ENCODE measurements around the gene MBD3L5. TPM values are rescaled to one million over a fixed set of nuclear protein-coding genes. Genes with fewer than 3 reads are reported as not detected.
"Not testable (repeated sequence)": the region's sequence is repeated elsewhere in the genome, so short reads cannot be mapped to it uniquely, and the experiment has no call there.

The MBD3L5 gene
- polyA plus RNA-seq, 3 donors = not detected

DNA sequence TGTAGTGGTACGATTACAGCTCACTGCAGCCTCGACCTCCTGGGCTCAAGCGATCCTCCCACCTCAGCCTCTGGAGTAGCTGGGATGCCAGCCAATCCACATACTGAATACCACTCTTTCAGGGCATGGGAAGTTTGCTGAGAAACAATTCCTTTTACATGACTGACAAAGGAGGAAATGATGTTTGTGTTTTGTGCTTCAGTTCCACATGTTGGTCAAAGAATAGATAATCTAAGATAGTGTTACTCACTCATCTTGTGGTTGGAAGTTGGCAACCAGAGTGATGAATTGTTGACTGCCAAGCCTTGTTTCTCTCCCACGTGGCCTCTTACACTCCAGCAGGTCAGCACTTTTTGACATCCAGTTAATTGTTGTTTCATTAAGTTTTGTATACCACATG is 16.7 kb upstream of the MBD3L5 start:
- Histone ChIP-seq H3K9me3 (replicated peaks in 1 of 2; ENCODE audit: control insufficient read depth in 1 of 2, insufficient read depth in 1 of 2, low read length in 2 of 2) (no peaks in the 10 kb centered on the region), H3K79me2 (ENCODE audit: insufficient read depth, low read length) (no peaks in the 10 kb centered on the region), H4K20me1 (ENCODE audit: insufficient read depth, low read length) (no peaks in the 10 kb centered on the region), H3K4me3 (replicated peaks in 1 of 3; ENCODE audit: low read depth in 2 of 3, low read length in 3 of 3) (no peak overlapping the region), H3K27me3 (ENCODE audit: control insufficient read depth in 2 of 2, insufficient read depth in 2 of 2, low read length in 2 of 2) (no peaks in the 10 kb centered on the region), H3K4me1 (ENCODE audit: control insufficient read depth in 1 of 2, insufficient read depth in 2 of 2, low read length in 2 of 2) (peaks cover 4 to 11% of the 10 kb centered on the region in 2 donors), H3K36me3 (replicated peaks in 1 of 2; ENCODE audit: control insufficient read depth in 1 of 2, insufficient read depth in 2 of 2, low read length in 2 of 2) (no peaks in the 10 kb centered on the region), H3K27ac (ENCODE audit: low read depth in 1 of 2, low read length in 2 of 2) (no peak overlapping the region), H3K4me2 (replicated peaks; ENCODE audit: extremely low read depth, low read length, poor library complexity, severe bottlenecking) (no peak overlapping the region), H2AFZ (ENCODE audit: insufficient read depth, low read depth, low read length, poor library complexity, severe bottlenecking) (no peak overlapping the region), H3K9ac (ENCODE audit: insufficient read depth, low read length, poor library complexity, severe bottlenecking) (no peak overlapping the region)
- TF ChIP-seq CTCF (IDR thresholded peaks at IDR 0.05) = no peak
- H3K4me1 Mint-ChIP-seq = peaks cover 24% of the 10 kb centered on the region
- H3K9me3 Mint-ChIP-seq = peaks cover 0 to 6% (median 0%) of the 10 kb centered on the region in 7 donors
- H3K27me3 Mint-ChIP-seq (ENCODE audit: low read depth in 3 of 3) = peaks cover 2 to 13% (median 2%) of the 10 kb centered on the region in 3 donors
- no peaks in the 10 kb centered on the region for H3K36me3 Mint-ChIP-seq
- peak overlapping the region in 2 of 7 donors; percentile 78 to 93 for H3K27ac Mint-ChIP-seq
- peak; percentile 17 to 75 (median 27) for DNase-seq
- intact Hi-C loops (cut with micrococcal nuclease) = no loop called here
- no CpG with 5 or more reads among the region's 4 CpGs for WGBS (ENCODE audit: insufficient coverage)
- H3K4me3 Mint-ChIP-seq = no peak overlapping the region

DNA sequence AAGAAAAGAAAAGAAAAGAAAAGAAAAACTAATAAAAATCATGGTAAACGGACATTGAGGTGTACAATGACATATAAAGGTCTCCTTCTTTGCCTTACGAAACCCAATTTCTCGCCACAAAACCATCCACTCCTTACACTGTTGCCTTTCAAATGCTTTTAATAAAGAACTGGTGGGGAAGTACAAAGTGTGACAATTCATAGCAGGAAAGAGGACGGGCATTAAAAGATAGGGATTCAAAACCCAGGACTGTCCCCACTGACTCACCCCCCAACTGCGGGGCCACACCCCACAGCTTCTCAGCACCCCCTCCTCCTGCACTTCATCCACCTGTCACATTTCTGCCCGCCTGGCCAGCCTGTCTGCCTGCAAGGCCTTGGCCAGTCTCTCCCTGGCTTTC is 11.6 kb upstream of the MBD3L5 start:
- H3K27ac Mint-ChIP-seq = no peak overlapping the region
- Histone ChIP-seq H3K9me3 (replicated peaks in 1 of 2; ENCODE audit: control insufficient read depth in 1 of 2, insufficient read depth in 1 of 2, low read length in 2 of 2) (no peaks in the 10 kb centered on the region), H3K27ac (ENCODE audit: low read depth in 1 of 2, low read length in 2 of 2) (no peak overlapping the region), H3K4me1 (ENCODE audit: control insufficient read depth in 1 of 2, insufficient read depth in 2 of 2, low read length in 2 of 2) (no peaks in the 10 kb centered on the region), H3K27me3 (ENCODE audit: control insufficient read depth in 2 of 2, insufficient read depth in 2 of 2, low read length in 2 of 2) (no peaks in the 10 kb centered on the region), H3K4me3 (replicated peaks in 1 of 3; ENCODE audit: low read depth in 2 of 3, low read length in 3 of 3) (no peak overlapping the region), H3K9ac (ENCODE audit: insufficient read depth, low read length, poor library complexity, severe bottlenecking) (no peak overlapping the region), H3K36me3 (replicated peaks in 1 of 2; ENCODE audit: control insufficient read depth in 1 of 2, insufficient read depth in 2 of 2, low read length in 2 of 2) (no peaks in the 10 kb centered on the region), H4K20me1 (ENCODE audit: insufficient read depth, low read length) (no peaks in the 10 kb centered on the region), H3K79me2 (ENCODE audit: insufficient read depth, low read length) (no peaks in the 10 kb centered on the region), H3K4me2 (replicated peaks; ENCODE audit: extremely low read depth, low read length, poor library complexity, severe bottlenecking) (no peak overlapping the region), H2AFZ (ENCODE audit: insufficient read depth, low read depth, low read length, poor library complexity, severe bottlenecking) (no peak overlapping the region)
- no CpG with 5 or more reads among the region's 6 CpGs for WGBS (ENCODE audit: insufficient coverage)
- intact Hi-C loops (cut with micrococcal nuclease) = no loop called here
- no peak for TF ChIP-seq CTCF (IDR thresholded peaks at IDR 0.05)
- peaks cover 0 to 6% (median 3%) of the 10 kb centered on the region in 3 donors for H3K27me3 Mint-ChIP-seq (ENCODE audit: low read depth in 3 of 3)
- no peak overlapping the region for H3K4me3 Mint-ChIP-seq
- DNase-seq = no peak
- H3K4me1 Mint-ChIP-seq = peaks cover 5% of the 10 kb centered on the region
- H3K36me3 Mint-ChIP-seq = no peaks in the 10 kb centered on the region
- no peaks in the 10 kb centered on the region for H3K9me3 Mint-ChIP-seq

GRCh38 chr19:7021331-7021730 is 9.0 kb upstream of the MBD3L5 start, which contains the start of gene MBD3L2B:
Gene MBD3L2B (minus strand): TSS chr19:7021431. CDS start chr19:7021397, 34 bp downstream.
- H3K27me3 Mint-ChIP-seq (ENCODE audit: low read depth in 3 of 3); H4K20me1 ChIP-seq (ENCODE audit: insufficient read depth, low read length); H3K4me3 ChIP-seq (replicated peaks in 1 of 3; ENCODE audit: low read depth in 2 of 3, low read length in 3 of 3); H3K4me3 Mint-ChIP-seq; DNase-seq; H3K9me3 Mint-ChIP-seq; intact Hi-C loops (cut with micrococcal nuclease); H3K9me3 ChIP-seq (replicated peaks in 1 of 2; ENCODE audit: control insufficient read depth in 1 of 2, insufficient read depth in 1 of 2, low read length in 2 of 2); H3K36me3 Mint-ChIP-seq; H3K27me3 ChIP-seq (ENCODE audit: control insufficient read depth in 2 of 2, insufficient read depth in 2 of 2, low read length in 2 of 2); H3K27ac Mint-ChIP-seq; H3K79me2 ChIP-seq (ENCODE audit: insufficient read depth, low read length); H3K4me2 ChIP-seq (replicated peaks; ENCODE audit: extremely low read depth, low read length, poor library complexity, severe bottlenecking); H3K27ac ChIP-seq (ENCODE audit: low read depth in 1 of 2, low read length in 2 of 2); H3K4me1 Mint-ChIP-seq; H3K4me1 ChIP-seq (ENCODE audit: control insufficient read depth in 1 of 2, insufficient read depth in 2 of 2, low read length in 2 of 2); H2AFZ ChIP-seq (ENCODE audit: insufficient read depth, low read depth, low read length, poor library complexity, severe bottlenecking); H3K9ac ChIP-seq (ENCODE audit: insufficient read depth, low read length, poor library complexity, severe bottlenecking); H3K36me3 ChIP-seq (replicated peaks in 1 of 2; ENCODE audit: control insufficient read depth in 1 of 2, insufficient read depth in 2 of 2, low read length in 2 of 2): not testable (repeated sequence)
- WGBS (ENCODE audit: insufficient coverage) = no CpG with 5 or more reads among the region's 6 CpGs

Data from CD14-positive monocyte (primary cell).